SKM-1 treated with dmso at 0.1 percent for 144 hours (cell line): ENCODE data around the gene CLCN1.
"Not testable (repeated sequence)": the region's sequence is repeated elsewhere in the genome, so short reads cannot be mapped to it uniquely, and the experiment has no call there.

Experiments
- DNase-seq: peaks from one replicate; lab custom pipeline; 2025; ENCODE audit not compliant: unreplicated experiment; lab: John Stamatoyannopoulos, UW

Gene CLCN1

GRCh38 chr7:143383642-143383957 is 67.7 kb downstream of the CLCN1 start:
- DNase-seq = no peak

GRCh38 chr7:143384148-143384547 is 68.2 kb downstream of the CLCN1 start:
- DNase-seq = no peak

GRCh38 chr7:143384661-143385631 is 69.0 kb downstream of the CLCN1 start:
- DNase-seq = peak; percentile 80

- peak; percentile 38 for DNase-seq
These were observed 70.2 kb downstream of the CLCN1 start for GRCh38 chr7:143385891-143386781.

GRCh38 chr7:143387156-143387975 is 71.5 kb downstream of the CLCN1 start:
- no peak for DNase-seq

GRCh38 chr7:143388051-143388450 is 72.1 kb downstream of the CLCN1 start:
- DNase-seq = no peak

GRCh38 chr7:143388491-143389101 is 72.7 kb downstream of the CLCN1 start:
- no peak for DNase-seq

GRCh38 chr7:143389316-143390103 is 73.6 kb downstream of the CLCN1 start:
- no peak for DNase-seq

GRCh38 chr7:143390104-143390772 is 74.3 kb downstream of the CLCN1 start:
- no peak for DNase-seq

- no peak for DNase-seq
These were observed 74.9 kb downstream of the CLCN1 start for GRCh38 chr7:143390773-143391317.

- DNase-seq = no peak
These were observed 75.8 kb downstream of the CLCN1 start for GRCh38 chr7:143391462-143392404.

- not testable (repeated sequence) for DNase-seq
These were observed 76.5 kb downstream of the CLCN1 start for GRCh38 chr7:143392427-143392826.

- no peak for DNase-seq
These were observed 77.0 kb downstream of the CLCN1 start for GRCh38 chr7:143392875-143393266.

GRCh38 chr7:143393267-143394041 is 77.5 kb downstream of the CLCN1 start:
- DNase-seq = no peak

- DNase-seq = no peak
These were observed 78.2 kb downstream of the CLCN1 start for GRCh38 chr7:143394068-143394467.

- no peak for DNase-seq
These were observed 78.9 kb downstream of the CLCN1 start for GRCh38 chr7:143394777-143395176.
